HG03025 (cell line): ENCODE data around the gene MICALL1.
"Not testable (repeated sequence)": the region's sequence is repeated elsewhere in the genome, so short reads cannot be mapped to it uniquely, and the experiment has no call there.

Experiments
- ATAC-seq: cut with Tn5 transposase; IDR thresholded peaks from one replicate; pipeline ENCODE4 v1.9.1; 2021; ENCODE audit warnings: mild to moderate bottlenecking, moderate library complexity; ENCODE audit not compliant: unreplicated experiment, low FRiP score

The MICALL1 gene

GRCh38 chr22:37926771-37927636 is 20.9 kb downstream of the MICALL1 start:
- ATAC-seq: no peak

GRCh38 chr22:37927637-37927936 is 21.5 kb downstream of the MICALL1 start:
- ATAC-seq: no peak

- no peak for ATAC-seq
Measured at GRCh38 chr22:37929390-37929789, 23.3 kb downstream of the MICALL1 start.

- ATAC-seq: no peak
Measured at GRCh38 chr22:37930270-37930951, 24.3 kb downstream of the MICALL1 start.

- no peak for ATAC-seq
Measured at GRCh38 chr22:37930952-37931440, 24.9 kb downstream of the MICALL1 start.

- no peak for ATAC-seq
Measured at GRCh38 chr22:37931893-37932389, 25.8 kb downstream of the MICALL1 start.

GRCh38 chr22:37932401-37932800 is 26.3 kb downstream of the MICALL1 start:
- no peak for ATAC-seq

GRCh38 chr22:37932821-37933578 is 26.9 kb downstream of the MICALL1 start:
- no peak for ATAC-seq

- no peak for ATAC-seq
Measured at GRCh38 chr22:37933711-37934376, 27.7 kb downstream of the MICALL1 start.

GRCh38 chr22:37940698-37941376 is 34.7 kb downstream of the MICALL1 start:
- ATAC-seq: no peak

- ATAC-seq: no peak
Measured at GRCh38 chr22:37942133-37942532, 36.0 kb downstream of the MICALL1 start.

GRCh38 chr22:37943136-37943824 is 37.2 kb downstream of the MICALL1 start:
- no peak for ATAC-seq

GRCh38 chr22:37943825-37944198 is 37.7 kb downstream of the MICALL1 start:
- no peak for ATAC-seq

GRCh38 chr22:37944423-37944822 is 38.3 kb downstream of the MICALL1 start:
- not testable (repeated sequence) for ATAC-seq

GRCh38 chr22:37947142-37947795 is 41.2 kb downstream of the MICALL1 start:
- not testable (repeated sequence) for ATAC-seq

GRCh38 chr22:37951305-37951704 is 45.2 kb downstream of the MICALL1 start:
- no peak for ATAC-seq

GRCh38 chr22:37952629-37953028 is 46.5 kb downstream of the MICALL1 start:
- ATAC-seq: not testable (repeated sequence)

- ATAC-seq: peak; percentile 34
Measured at GRCh38 chr22:37953062-37953436, 47.0 kb downstream of the MICALL1 start.
